Activated naive CD4-positive, alpha-beta T cell treated with anti-CD3 and anti-CD28 coated beads, Interleukin-2, amount 50 U/mL, for 72 hours (primary cell): Measurements from ENCODE around the gene R3HDM2. TPM values are rescaled to one million over a fixed set of nuclear protein-coding genes. Genes with fewer than 3 reads are reported as not detected.

ENCODE experiments used
- ATAC-seq, 2 donors: fragments of 150-1000 bp; cut with Tn5 transposase; 2 replicates each; pipeline ENCODE4 v1.10.0; 2021; ENCODE audit warnings: mild to moderate bottlenecking in 2 of 2, moderate library complexity in 2 of 2
- DNase-seq, 2 donors: peaks; one replicate each; pipeline ENCODE4 v3.0.0; 2021 to 2022; ENCODE audit warnings: low spot score in 2 of 2
- H3K27ac Mint-ChIP-seq, 2 donors: one replicate each; pipeline ENCODE4 v1.8.0; 2022; ENCODE audit warnings: mild to moderate bottlenecking in 2 of 2, mixed read lengths in 2 of 2
- H3K36me3 Mint-ChIP-seq, 2 donors: one replicate each; pipeline ENCODE4 v1.8.0; 2022; ENCODE audit warnings: mixed read lengths in 2 of 2
- H3K9me3 Mint-ChIP-seq, 2 donors: one replicate each; pipeline ENCODE4 v1.8.0; 2022; ENCODE audit warnings: mixed read lengths in 2 of 2
- total RNA-seq, 2 donors: library from RNA; stranded (reverse); gene quantifications; one replicate each; pipeline ENCODE4 v1.2.3, GENCODE V29; 2022

Gene R3HDM2
- total RNA-seq, 2 donors from 2014 or later, result 36.3 to 57.1 TPM

GRCh38 chr12:57222286-57223190 is 208.3 kb downstream of the R3HDM2 start:
- ATAC-seq (no peak), DNase-seq (no peak)
- no peaks in the 10 kb centered on the region for H3K36me3 Mint-ChIP-seq
- no peak overlapping the region for H3K27ac Mint-ChIP-seq
- no peaks in the 10 kb centered on the region for H3K9me3 Mint-ChIP-seq

GRCh38 chr12:57221169-57221917 is 209.5 kb downstream of the R3HDM2 start:
- DNase-seq (no peak), ATAC-seq (no peak)
- Mint-ChIP-seq H3K36me3 (no peaks in the 10 kb centered on the region), H3K27ac (no peak overlapping the region), H3K9me3 (no peaks in the 10 kb centered on the region)

- Mint-ChIP-seq H3K36me3 (no peaks in the 10 kb centered on the region), H3K9me3 (no peaks in the 10 kb centered on the region), H3K27ac (no peak overlapping the region)
- no peak for DNase-seq
- no peak for ATAC-seq
These were observed 210.1 kb downstream of the R3HDM2 start for GRCh38 chr12:57220770-57221168.

- DNase-seq, result no peak
- no peaks in the 10 kb centered on the region for H3K36me3 Mint-ChIP-seq
- H3K27ac Mint-ChIP-seq, result no peak overlapping the region
- H3K9me3 Mint-ChIP-seq, result no peaks in the 10 kb centered on the region
- ATAC-seq, result no peak
These were observed 210.7 kb downstream of the R3HDM2 start for GRCh38 chr12:57219993-57220754.

- Mint-ChIP-seq H3K27ac (no peak overlapping the region), H3K36me3 (no peaks in the 10 kb centered on the region), H3K9me3 (no peaks in the 10 kb centered on the region)
- ATAC-seq (no peak), DNase-seq (no peak)
These were observed 211.4 kb downstream of the R3HDM2 start for GRCh38 chr12:57219205-57219992.

- DNase-seq, result no peak
- Mint-ChIP-seq H3K27ac (no peak overlapping the region), H3K9me3 (no peaks in the 10 kb centered on the region), H3K36me3 (no peaks in the 10 kb centered on the region)
- ATAC-seq, result no peak
These were observed 212.6 kb downstream of the R3HDM2 start for GRCh38 chr12:57218030-57218853.

- no peak for DNase-seq
- ATAC-seq, result no peak
- Mint-ChIP-seq H3K9me3 (no peaks in the 10 kb centered on the region), H3K27ac (peak overlapping the region in 1 of 2 donors; percentile 58), H3K36me3 (no peaks in the 10 kb centered on the region)
These were observed 213.6 kb downstream of the R3HDM2 start for GRCh38 chr12:57216921-57217879.

GRCh38 chr12:57216014-57216911 is 214.6 kb downstream of the R3HDM2 start, which contains the start of gene NXPH4:
Gene NXPH4, plus strand, starts transcription at chr12:57216794. Its CDS starts 176 bp downstream, at chr12:57216970.
- H3K36me3 Mint-ChIP-seq, result no peaks in the 10 kb centered on the region
- peak in 1 of 2 donors; percentile 47 for DNase-seq
- H3K27ac Mint-ChIP-seq, result peak within 1 kb of the TSS in 1 of 2 donors; percentile 58
- ATAC-seq, result peak; percentile 29 to 42
- H3K9me3 Mint-ChIP-seq, result no peaks in the 10 kb centered on the region

- peak in 1 of 2 donors; percentile 48 for DNase-seq
- Mint-ChIP-seq H3K27ac (no peak overlapping the region), H3K9me3 (no peaks in the 10 kb centered on the region), H3K36me3 (no peaks in the 10 kb centered on the region)
- peak; percentile 39 to 48 for ATAC-seq
These were observed 215.2 kb downstream of the R3HDM2 start for GRCh38 chr12:57215668-57216013.

GRCh38 chr12:57215065-57215464 is 215.8 kb downstream of the R3HDM2 start:
- DNase-seq, result no peak
- no peak for ATAC-seq
- Mint-ChIP-seq H3K9me3 (no peaks in the 10 kb centered on the region), H3K27ac (no peak overlapping the region), H3K36me3 (no peaks in the 10 kb centered on the region)

- no peak overlapping the region for H3K27ac Mint-ChIP-seq
- no peaks in the 10 kb centered on the region for H3K36me3 Mint-ChIP-seq
- ATAC-seq (peak; percentile 65 to 66), DNase-seq (peak in 1 of 2 donors; percentile 74)
- H3K9me3 Mint-ChIP-seq, result no peaks in the 10 kb centered on the region
These were observed 216.5 kb downstream of the R3HDM2 start for GRCh38 chr12:57214398-57214781.

GRCh38 chr12:57213763-57214397 is 217.0 kb downstream of the R3HDM2 start:
- no peak for ATAC-seq
- no peak overlapping the region for H3K27ac Mint-ChIP-seq
- no peaks in the 10 kb centered on the region for H3K9me3 Mint-ChIP-seq
- DNase-seq, result no peak
- no peaks in the 10 kb centered on the region for H3K36me3 Mint-ChIP-seq

- peak; percentile 82 to 87 for DNase-seq
- Mint-ChIP-seq H3K36me3 (no peaks in the 10 kb centered on the region), H3K9me3 (no peaks in the 10 kb centered on the region), H3K27ac (no peak overlapping the region)
- ATAC-seq, result peak; percentile 62 to 78
These were observed 217.7 kb downstream of the R3HDM2 start for GRCh38 chr12:57213058-57213715.
